ENCODE measurements around the gene C17orf75.

Gene C17orf75

GRCh38 chr17:32302860-32303649 is 38.9 kb downstream of the C17orf75 start:
- no peak for DNase-seq

- DNase-seq = no peak
Observed at GRCh38 chr17:32302037-32302436, 39.9 kb downstream of the C17orf75 start.

- DNase-seq = no peak
Observed at GRCh38 chr17:32299580-32300164, 42.3 kb downstream of the C17orf75 start.

- no peak for DNase-seq
Observed at GRCh38 chr17:32298721-32299579, 43.0 kb downstream of the C17orf75 start.

GRCh38 chr17:32298298-32298697 is 43.7 kb downstream of the C17orf75 start:
- no peak for DNase-seq

GRCh38 chr17:32297860-32298259 is 44.1 kb downstream of the C17orf75 start:
- DNase-seq = no peak

- no peak for DNase-seq
Observed at GRCh38 chr17:32297424-32297823, 44.5 kb downstream of the C17orf75 start.

- DNase-seq = no peak
Observed at GRCh38 chr17:32292094-32292493, 49.9 kb downstream of the C17orf75 start.

- no peak for DNase-seq
Observed at GRCh38 chr17:32289471-32290070, 52.4 kb downstream of the C17orf75 start.

- DNase-seq = no peak
Observed at GRCh38 chr17:32288615-32289014, 53.4 kb downstream of the C17orf75 start.

- DNase-seq = no peak
Observed at GRCh38 chr17:32287804-32288511, 54.0 kb downstream of the C17orf75 start.

- DNase-seq = no peak
Observed at GRCh38 chr17:32286518-32286900, 55.5 kb downstream of the C17orf75 start.

- no peak for DNase-seq
Observed at GRCh38 chr17:32285746-32286517, 56.0 kb downstream of the C17orf75 start.

- DNase-seq = no peak
Observed at GRCh38 chr17:32285306-32285705, 56.7 kb downstream of the C17orf75 start.

GRCh38 chr17:32283745-32284201 is 58.2 kb downstream of the C17orf75 start:
- peak; percentile 18 for DNase-seq

- no peak for DNase-seq
Observed at GRCh38 chr17:32281011-32281451, 60.9 kb downstream of the C17orf75 start.

GRCh38 chr17:32279891-32280716 is 61.9 kb downstream of the C17orf75 start:
- no peak for DNase-seq

GRCh38 chr17:32278815-32279214 is 63.2 kb downstream of the C17orf75 start:
- DNase-seq = no peak

Data from T1000 (cell line).